Mucosa of rectum (tissue), 2 donors: ENCODE measurements around the gene CTSV.
"Not testable (repeated sequence)": the region's sequence is repeated elsewhere in the genome, so short reads cannot be mapped to it uniquely, and the experiment has no call there.

ENCODE experiments used
- H3K27ac ChIP-seq, 2 donors: one replicate each; pipeline ENCODE4 v1.7.0; 2013; ENCODE audit warnings: inconsistent platforms in 2 of 2, low read depth in 2 of 2, low read length in 2 of 2
- H3K27me3 ChIP-seq, 2 donors: one replicate each; pipeline ENCODE4 v1.7.0; 2013; ENCODE audit warnings: low read length in 2 of 2; ENCODE audit not compliant: control insufficient read depth in 2 of 2, insufficient read depth in 2 of 2
- H3K36me3 ChIP-seq, 2 donors: one replicate each; pipeline ENCODE4 v1.7.0; 2013; ENCODE audit warnings: low read length in 2 of 2; ENCODE audit not compliant: control insufficient read depth in 2 of 2, insufficient read depth in 2 of 2
- H3K4me1 ChIP-seq, 2 donors: one replicate each; pipeline ENCODE4 v1.7.0; 2013; ENCODE audit warnings: low read length in 2 of 2, mild to moderate bottlenecking in 1 of 2; ENCODE audit not compliant: control insufficient read depth in 2 of 2, insufficient read depth in 2 of 2
- H3K4me3 ChIP-seq, 2 donors: one replicate each; pipeline ENCODE4 v1.7.0; 2013; ENCODE audit warnings: low read length in 2 of 2
- H3K9ac ChIP-seq, 2 donors: one replicate each; pipeline ENCODE4 v1.7.0; 2013; ENCODE audit warnings: low read length in 2 of 2, low read depth in 1 of 2, mild to moderate bottlenecking in 1 of 2
- H3K9me3 ChIP-seq, 2 donors: one replicate each; pipeline ENCODE4 v1.7.0; 2013; ENCODE audit warnings: low read length in 2 of 2; ENCODE audit not compliant: control insufficient read depth in 2 of 2
- donor health status: healthy.
- donor health status: Normal muscosa, but diverticular disease.

Gene CTSV

DNA sequence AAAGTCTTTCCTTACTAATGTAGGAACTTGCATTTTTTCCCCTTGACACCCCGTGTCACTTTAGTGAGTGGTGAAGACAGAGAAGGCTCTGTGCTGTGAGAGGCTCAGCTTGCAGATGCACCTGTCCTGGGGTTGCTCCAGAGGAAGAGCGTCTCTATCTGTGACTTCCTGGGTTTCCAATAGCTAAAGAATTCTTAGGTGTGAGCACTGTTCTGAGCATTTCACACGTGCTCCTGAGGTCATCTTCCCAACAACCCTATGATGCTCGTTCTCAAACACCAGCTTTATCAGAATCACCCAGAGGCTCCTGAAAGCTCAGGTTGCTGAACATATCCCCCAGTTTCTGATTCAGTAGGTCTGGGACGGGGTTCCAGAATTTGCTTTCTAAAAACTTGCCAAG is 6.4 kb upstream of the CTSV start:
- no peaks in the 10 kb centered on the region for H3K9me3 ChIP-seq
- H3K4me3 ChIP-seq, result no peak overlapping the region
- H3K4me1 ChIP-seq, result peaks cover 8 to 10% of the 10 kb centered on the region in 2 donors
- H3K36me3 ChIP-seq, result no peaks in the 10 kb centered on the region
- H3K27me3 ChIP-seq, result peaks cover 0 to 3% of the 10 kb centered on the region in 2 donors
- no peak overlapping the region for H3K9ac ChIP-seq
- H3K27ac ChIP-seq, result no peak overlapping the region

DNA sequence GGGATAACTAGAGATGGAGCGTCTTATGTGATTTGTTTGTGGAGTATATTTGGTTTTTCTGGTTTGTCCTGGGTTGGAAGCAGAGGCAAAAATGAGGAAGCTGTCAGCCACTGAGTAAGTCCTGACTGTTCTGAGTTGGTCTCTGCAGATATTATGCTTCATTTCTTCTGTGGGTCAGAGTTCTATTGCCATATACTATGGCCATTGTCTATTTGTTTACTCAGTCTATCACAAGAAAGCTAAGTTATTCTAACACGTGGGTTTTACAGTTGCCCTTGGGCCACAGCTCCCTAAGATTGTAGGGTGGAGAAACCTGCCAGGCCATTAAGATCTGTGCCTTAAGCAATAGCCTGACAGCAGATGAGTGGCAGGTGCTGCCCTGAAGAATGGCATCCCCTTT is 3.0 kb upstream of the CTSV start:
- peak overlapping the region; percentile 43 to 46 for H3K27ac ChIP-seq

DNA sequence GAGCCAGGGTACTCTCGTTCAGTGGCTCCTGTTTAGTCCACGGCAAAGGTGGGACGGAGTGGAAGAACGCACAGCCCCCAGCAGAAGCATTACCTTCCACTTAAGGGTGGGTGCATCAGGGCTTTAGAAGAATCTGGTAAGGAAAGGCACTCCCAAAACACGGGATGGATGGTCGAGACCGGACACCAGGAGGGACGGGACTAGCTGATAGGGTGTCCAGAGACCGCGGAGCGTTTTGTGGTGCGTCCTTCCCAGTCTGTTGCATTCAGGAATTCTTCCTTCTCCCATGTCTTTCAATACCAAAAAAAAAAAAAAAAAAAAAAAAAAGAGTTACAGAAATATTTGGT is 545 bp upstream of the CTSV start:
- Histone ChIP-seq H3K9ac (peak overlapping the region; percentile 54 to 78), H3K27ac (no peak overlapping the region), H3K36me3 (no peaks in the 10 kb centered on the region)

More for the DNA sequence above, 3.0 kb upstream of the CTSV start:
- H3K9me3 ChIP-seq, result no peaks in the 10 kb centered on the region
- H3K27me3 ChIP-seq, result peaks cover 0 to 11% of the 10 kb centered on the region in 2 donors
- no peak overlapping the region for H3K9ac ChIP-seq
- H3K4me1 ChIP-seq, result peaks cover 8 to 10% of the 10 kb centered on the region in 2 donors
- peak overlapping the region in 1 of 2 donors; percentile 44 for H3K4me3 ChIP-seq
- no peaks in the 10 kb centered on the region for H3K36me3 ChIP-seq

GRCh38 chr9:97023505-97023904 is 15.4 kb downstream of the CTSV start:
- H3K27me3 ChIP-seq, H3K27ac ChIP-seq, H3K9ac ChIP-seq, H3K4me1 ChIP-seq, H3K36me3 ChIP-seq, H3K9me3 ChIP-seq, H3K4me3 ChIP-seq: not testable (repeated sequence)

More for the DNA sequence above, 545 bp upstream of the CTSV start:
- H3K27me3 ChIP-seq, result peaks cover 0 to 11% of the 10 kb centered on the region in 2 donors
- no peaks in the 10 kb centered on the region for H3K9me3 ChIP-seq
- peak overlapping the region; percentile 65 to 76 for H3K4me3 ChIP-seq
- H3K4me1 ChIP-seq, result peaks cover 6 to 8% of the 10 kb centered on the region in 2 donors

DNA sequence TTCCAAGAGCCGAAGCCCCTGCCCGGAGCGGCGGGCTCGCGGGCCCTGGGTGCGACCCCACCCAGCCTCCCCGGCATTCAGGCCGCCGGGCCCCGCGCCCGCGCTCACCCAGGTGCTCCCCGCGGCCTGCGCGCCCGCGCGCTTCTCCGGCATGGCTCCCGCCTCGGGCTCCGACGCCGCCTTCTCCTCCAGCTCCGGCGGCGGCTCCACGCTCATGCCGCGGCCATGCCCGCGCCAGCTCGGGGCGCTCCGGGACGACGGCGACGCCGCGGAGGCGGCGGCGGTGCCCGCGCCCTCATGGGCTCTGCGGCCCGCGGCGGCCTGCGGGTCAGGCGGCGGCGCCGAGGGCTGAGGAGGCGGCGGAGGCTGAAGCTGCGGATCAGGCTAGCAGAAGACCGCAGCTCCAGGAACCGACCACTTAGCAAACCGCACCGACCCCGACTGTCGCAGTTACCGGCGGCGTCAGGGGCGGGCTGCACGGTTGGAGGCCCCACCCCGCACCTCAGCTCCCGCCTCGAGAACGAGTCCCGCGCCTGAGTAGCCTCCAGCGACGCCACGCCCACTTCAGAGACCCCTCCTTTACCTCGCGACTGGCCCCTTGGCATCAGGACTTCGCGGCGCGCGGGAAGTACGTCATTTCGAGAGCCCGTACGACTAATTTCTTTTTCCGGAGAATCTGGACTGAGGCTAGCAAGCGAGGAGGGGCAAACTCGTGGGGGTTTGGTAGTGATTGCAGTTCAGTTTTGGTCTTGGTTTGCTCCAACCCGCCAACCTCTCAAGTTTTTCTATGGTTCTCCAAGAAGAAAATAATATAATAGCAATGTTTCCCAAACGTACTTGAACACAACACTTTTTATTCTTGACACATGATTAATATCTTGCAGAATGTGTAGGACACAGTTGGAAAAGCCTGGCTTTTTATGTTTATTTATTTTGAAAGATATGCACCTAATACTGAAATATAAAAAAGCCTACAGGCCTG is 25.5 kb downstream of the CTSV start:
- not testable (repeated sequence) for H3K4me1 ChIP-seq, H3K36me3 ChIP-seq, H3K27me3 ChIP-seq, H3K9me3 ChIP-seq
- H3K9ac ChIP-seq, result peak overlapping the region; percentile 24 to 47
- peak overlapping the region; percentile 72 to 83 for H3K4me3 ChIP-seq
- peak overlapping the region; percentile 58 to 71 for H3K27ac ChIP-seq

- H3K27ac ChIP-seq, result peak overlapping the region; percentile 58 to 71
- not testable (repeated sequence) for H3K4me1 ChIP-seq, H3K9me3 ChIP-seq, H3K27me3 ChIP-seq, H3K36me3 ChIP-seq
- H3K4me3 ChIP-seq, result peak overlapping the region; percentile 72 to 83
- H3K9ac ChIP-seq, result peak overlapping the region in 1 of 2 donors; percentile 47
Observed at GRCh38 chr9:97012617-97013016, 26.3 kb downstream of the CTSV start.

DNA sequence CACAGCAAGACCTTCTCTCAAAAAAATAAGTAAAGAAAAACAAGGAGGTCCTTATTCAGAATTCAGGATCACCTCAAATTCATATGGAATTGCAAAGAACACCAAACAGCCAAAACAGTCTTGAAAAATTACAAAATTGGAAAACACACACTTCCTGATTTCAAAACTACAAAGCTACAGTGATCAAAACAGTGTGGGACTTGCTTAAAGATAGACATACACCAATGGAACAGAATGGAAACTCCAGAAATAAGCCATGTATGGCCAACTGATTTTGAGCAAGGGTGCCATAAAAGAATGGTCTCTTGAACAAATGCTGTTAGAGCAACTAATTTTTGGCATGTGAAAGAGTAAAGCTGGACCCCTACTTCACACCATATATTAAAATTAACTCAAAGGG is 36.7 kb downstream of the CTSV start:
- H3K9ac ChIP-seq, H3K9me3 ChIP-seq, H3K4me1 ChIP-seq, H3K27ac ChIP-seq, H3K27me3 ChIP-seq, H3K4me3 ChIP-seq, H3K36me3 ChIP-seq: not testable (repeated sequence)

- not testable (repeated sequence) for H3K36me3 ChIP-seq, H3K4me3 ChIP-seq, H3K9ac ChIP-seq, H3K9me3 ChIP-seq, H3K4me1 ChIP-seq, H3K27ac ChIP-seq, H3K27me3 ChIP-seq
Observed at GRCh38 chr9:97001338-97001737, 37.6 kb downstream of the CTSV start.

- not testable (repeated sequence) for H3K36me3 ChIP-seq, H3K9me3 ChIP-seq, H3K27me3 ChIP-seq, H3K27ac ChIP-seq, H3K4me1 ChIP-seq, H3K4me3 ChIP-seq, H3K9ac ChIP-seq
Observed at GRCh38 chr9:97000139-97000787, 38.7 kb downstream of the CTSV start.

- H3K9ac ChIP-seq, H3K4me1 ChIP-seq: not testable (repeated sequence)
Observed at GRCh38 chr9:96999733-97000132, 39.2 kb downstream of the CTSV start.

More at GRCh38 chr9:96999733-97000132, 39.2 kb downstream of the CTSV start:
- not testable (repeated sequence) for H3K27ac ChIP-seq, H3K27me3 ChIP-seq, H3K36me3 ChIP-seq, H3K9me3 ChIP-seq, H3K4me3 ChIP-seq
